Activated naive CD4-positive, alpha-beta T cell treated with anti-CD3 and anti-CD28 coated beads, Interleukin-2, amount 50 U/mL, for 72 hours (primary cell): ENCODE results near the gene KLF18. TPM values are rescaled to one million over a fixed set of nuclear protein-coding genes. Genes with fewer than 3 reads are reported as not detected.

Source experiments
- ATAC-seq, 2 donors: fragments of 150-1000 bp; cut with Tn5 transposase; 2 replicates each; pipeline ENCODE4 v1.10.0; 2021; ENCODE audit warnings: mild to moderate bottlenecking in 2 of 2, moderate library complexity in 2 of 2
- DNase-seq, 2 donors: peaks; one replicate each; pipeline ENCODE4 v3.0.0; 2021 to 2022; ENCODE audit warnings: low spot score in 2 of 2
- H3K27ac Mint-ChIP-seq, 2 donors: one replicate each; pipeline ENCODE4 v1.8.0; 2022; ENCODE audit warnings: mild to moderate bottlenecking in 2 of 2, mixed read lengths in 2 of 2
- H3K36me3 Mint-ChIP-seq, 2 donors: one replicate each; pipeline ENCODE4 v1.8.0; 2022; ENCODE audit warnings: mixed read lengths in 2 of 2
- H3K9me3 Mint-ChIP-seq, 2 donors: one replicate each; pipeline ENCODE4 v1.8.0; 2022; ENCODE audit warnings: mixed read lengths in 2 of 2
- total RNA-seq, 2 donors: library from RNA; stranded (reverse); gene quantifications; one replicate each; pipeline ENCODE4 v1.2.3, GENCODE V29; 2022

The KLF18 gene
- total RNA-seq, 2 donors from 2014 or later, result not detected

DNA sequence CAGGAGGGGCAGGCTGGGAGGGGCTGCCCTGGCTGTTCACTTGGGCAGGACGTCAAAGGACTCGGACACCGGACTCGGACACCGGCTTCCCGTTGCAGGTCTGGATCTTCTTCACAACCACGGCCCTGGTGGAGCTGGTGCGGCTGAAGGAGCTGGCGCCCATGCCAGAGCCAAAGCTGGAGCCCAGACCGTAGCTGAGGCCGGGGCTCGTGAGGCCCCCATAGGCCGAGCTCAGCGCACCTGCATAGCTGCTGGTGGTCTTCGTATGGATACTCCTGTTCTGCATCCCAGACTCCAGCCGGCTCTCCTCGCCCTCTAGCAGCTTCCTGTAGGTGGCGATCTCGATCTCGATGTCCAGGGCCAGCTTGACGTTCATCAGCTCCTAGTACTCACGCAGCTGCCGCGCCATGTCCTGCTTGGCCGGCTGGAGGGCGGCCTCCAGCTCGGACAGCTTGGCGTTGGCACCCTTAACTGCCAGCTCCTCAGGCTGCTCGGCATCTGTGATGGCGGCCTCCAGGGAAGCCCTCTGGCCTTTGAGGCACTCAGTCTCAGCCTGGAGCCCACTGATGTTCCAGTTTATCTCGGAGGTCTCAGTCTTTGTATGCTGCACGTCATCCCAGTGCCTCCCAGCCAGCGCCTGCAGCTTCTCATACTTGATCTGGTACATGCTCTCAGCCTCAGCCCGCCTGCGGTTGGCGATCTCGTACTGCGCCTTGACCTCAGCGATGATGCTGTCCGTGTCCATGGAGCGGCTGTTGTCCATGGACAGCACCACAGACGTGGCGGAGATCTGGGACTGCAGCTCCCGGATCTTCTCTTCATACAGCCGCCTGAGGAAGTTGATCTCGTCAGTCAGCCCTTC is 37.9 kb downstream of the KLF18 start:
- DNase-seq (no peak), ATAC-seq (no peak)
- no peak overlapping the region for H3K27ac Mint-ChIP-seq
- no peaks in the 10 kb centered on the region for H3K36me3 Mint-ChIP-seq
- H3K9me3 Mint-ChIP-seq, result no peaks in the 10 kb centered on the region

DNA sequence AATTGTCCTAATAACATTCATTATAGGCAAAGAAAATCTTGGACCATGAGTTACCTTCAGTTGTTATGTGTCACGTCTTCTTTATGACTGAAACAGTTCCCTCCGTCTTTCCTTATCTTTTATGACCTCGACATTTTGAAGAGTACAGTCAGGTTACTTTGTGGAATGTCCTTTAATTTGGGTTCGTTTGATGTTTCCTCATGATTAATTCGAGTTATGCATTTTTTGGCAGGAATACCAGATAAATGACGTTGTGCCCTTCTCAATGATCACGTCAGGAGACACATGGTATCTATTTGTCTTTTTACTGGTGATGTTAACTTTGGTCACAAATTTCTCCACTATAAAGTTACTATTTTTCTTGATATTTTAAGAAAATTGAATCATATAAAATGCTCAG is 40.1 kb downstream of the KLF18 start:
- ATAC-seq (no peak), DNase-seq (no peak)
- no peak overlapping the region for H3K27ac Mint-ChIP-seq

DNA sequence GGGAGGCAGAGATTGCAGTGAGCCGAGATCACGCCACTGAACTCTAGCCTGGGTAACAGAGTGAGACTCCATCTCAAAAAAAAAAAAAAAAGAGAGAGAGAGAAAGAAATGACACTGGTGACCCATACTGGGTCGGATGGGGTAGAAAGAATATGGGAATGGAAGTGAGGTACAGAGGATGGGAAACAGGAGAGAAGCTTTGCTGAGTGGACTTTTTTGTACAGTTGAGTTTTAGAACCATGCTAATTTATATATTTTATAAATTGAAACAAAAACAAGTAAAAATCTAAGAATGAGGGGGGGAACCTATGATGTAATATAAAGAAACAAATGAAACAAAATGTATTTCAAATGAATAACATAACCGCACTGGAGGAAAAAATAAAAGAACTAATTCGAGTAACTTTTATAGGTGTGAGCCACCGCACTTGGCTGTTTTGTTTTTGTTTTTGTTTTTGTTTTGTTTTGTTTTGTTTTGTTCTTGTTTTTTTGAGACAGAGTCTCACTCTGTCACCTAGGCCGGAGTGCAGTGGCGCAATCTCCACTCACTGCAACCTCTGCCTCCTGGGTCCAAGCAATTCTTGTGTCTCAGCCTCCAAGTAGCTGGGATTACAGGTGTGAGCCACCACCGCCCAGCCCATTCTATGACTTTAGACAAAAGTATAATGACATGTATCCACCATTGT is 41.1 kb downstream of the KLF18 start:
- H3K9me3 Mint-ChIP-seq, result peaks cover 0 to 5% of the 10 kb centered on the region in 2 donors
- H3K36me3 Mint-ChIP-seq, result no peaks in the 10 kb centered on the region
- H3K27ac Mint-ChIP-seq, result no peak overlapping the region

More for the DNA sequence above, 40.1 kb downstream of the KLF18 start:
- H3K36me3 Mint-ChIP-seq, result no peaks in the 10 kb centered on the region
- H3K9me3 Mint-ChIP-seq, result peaks cover 0 to 5% of the 10 kb centered on the region in 2 donors

DNA sequence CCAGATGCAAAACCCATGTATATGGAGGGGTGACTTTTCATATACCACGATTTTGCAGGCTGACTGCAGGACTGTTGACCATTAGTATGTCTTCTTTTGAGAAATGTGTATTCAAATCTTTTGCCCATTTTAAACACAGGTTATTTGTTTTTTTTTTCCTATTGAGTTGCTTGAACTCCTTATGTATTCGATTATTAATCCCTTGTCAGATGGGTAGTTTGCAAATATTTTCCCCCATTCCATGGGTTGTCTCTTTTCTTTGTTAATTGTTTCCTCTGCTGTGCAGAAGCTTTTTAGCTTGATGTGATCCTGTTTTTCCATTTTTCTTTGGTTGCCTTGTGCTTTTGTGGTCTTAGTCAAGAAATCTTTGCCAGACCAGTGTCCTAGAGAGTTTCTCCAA is 47.4 kb downstream of the KLF18 start:
- Mint-ChIP-seq H3K36me3 (no peaks in the 10 kb centered on the region), H3K9me3 (peaks cover 0 to 5% of the 10 kb centered on the region in 2 donors), H3K27ac (no peak overlapping the region)
- DNase-seq (no peak), ATAC-seq (no peak)

More for the DNA sequence above, 41.1 kb downstream of the KLF18 start:
- ATAC-seq (no peak), DNase-seq (no peak)

DNA sequence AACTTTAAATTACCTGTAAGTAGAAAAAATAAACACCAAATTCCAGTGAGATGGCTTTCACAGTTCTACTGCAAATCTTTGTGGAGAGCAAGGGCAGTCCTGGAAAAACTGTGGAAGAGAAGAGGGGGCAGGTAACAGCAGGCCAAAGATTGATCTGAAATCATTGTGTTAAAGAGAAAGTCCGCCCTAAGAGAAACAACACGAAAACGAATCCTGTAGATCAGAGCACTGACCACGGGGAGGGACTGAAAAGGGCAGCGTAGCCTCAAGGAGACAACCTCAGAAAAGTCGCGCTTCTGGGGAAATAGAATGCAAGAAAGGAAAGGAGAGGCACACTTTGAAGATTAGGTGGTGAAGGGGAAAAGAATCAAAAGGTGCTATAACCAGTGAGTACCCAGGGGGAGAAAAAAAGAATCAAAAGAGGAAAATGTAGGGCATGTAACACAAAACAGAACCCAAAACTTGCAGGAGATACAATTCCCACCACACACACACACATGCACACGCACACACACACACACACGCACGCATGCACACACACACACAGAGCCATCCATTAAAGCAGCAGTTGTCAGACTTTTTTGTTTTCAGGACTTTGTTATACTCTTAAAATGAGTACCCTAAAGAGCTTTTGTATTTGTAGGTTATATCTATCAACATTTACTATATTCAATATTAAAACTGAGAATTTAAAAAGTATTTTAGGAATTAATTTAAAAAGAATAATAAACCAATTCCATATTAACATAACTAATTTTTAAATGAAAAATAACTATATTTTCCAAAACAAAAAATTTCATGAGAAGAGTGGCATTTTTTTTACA is 50.8 kb downstream of the KLF18 start:
- Mint-ChIP-seq H3K9me3 (no peaks in the 10 kb centered on the region), H3K27ac (no peak overlapping the region)
- no peak for ATAC-seq

DNA sequence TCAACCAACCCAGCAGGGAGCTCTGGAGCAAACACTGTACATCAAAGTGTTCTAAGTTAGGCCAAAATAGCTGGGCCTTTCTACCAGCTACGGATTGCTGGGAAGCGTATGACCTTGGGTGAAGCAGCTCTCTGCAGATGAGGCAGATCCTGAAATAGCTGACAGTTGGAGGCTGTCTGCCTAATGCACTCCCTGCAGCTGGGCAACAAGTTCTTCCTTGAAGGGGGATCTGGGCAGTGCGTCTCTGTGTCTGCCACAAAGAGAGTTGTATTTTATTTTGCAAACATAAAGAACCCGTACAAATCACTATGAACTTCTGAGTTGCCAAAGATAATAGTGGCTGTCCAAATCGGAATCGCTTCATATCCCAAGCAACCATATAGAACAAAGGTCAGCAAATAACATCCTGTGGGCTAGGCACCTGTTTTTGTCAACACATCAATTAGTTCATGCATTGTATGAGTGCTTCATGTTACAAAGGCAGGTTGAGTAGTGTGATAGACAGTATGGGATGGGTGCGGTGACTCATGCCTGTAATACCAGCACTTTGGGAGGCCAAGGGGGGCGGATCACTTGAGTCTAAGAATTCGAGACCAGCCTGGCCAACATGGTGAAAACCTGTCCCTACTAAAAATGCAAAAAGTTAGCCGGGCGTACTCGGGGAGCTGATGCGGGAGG is 51.9 kb downstream of the KLF18 start:
- no peak for DNase-seq
- Mint-ChIP-seq H3K9me3 (no peaks in the 10 kb centered on the region), H3K36me3 (no peaks in the 10 kb centered on the region), H3K27ac (no peak overlapping the region)
- ATAC-seq, result no peak

More for the DNA sequence above, 50.8 kb downstream of the KLF18 start:
- H3K36me3 Mint-ChIP-seq, result no peaks in the 10 kb centered on the region
- no peak for DNase-seq

Other genes starting within 250 kb of the KLF18 start
- gene ARTN, start 207.8 kb downstream of the KLF18 start, total RNA-seq, result under 1 TPM in 1 of 2 donors, not detected in 1; 0.25 TPM
- 10 to 100 TPM; 16.0 to 16.6 TPM for gene IPO13, start 194.7 kb downstream of the KLF18 start, total RNA-seq
- 10 to 100 TPM; 30.8 to 31.1 TPM for gene DPH2, start 171.6 kb downstream of the KLF18 start, total RNA-seq
- 10 to 100 TPM; 86.5 to 89.1 TPM for gene ATP6V0B, start 166.7 kb downstream of the KLF18 start, total RNA-seq
- gene B4GALT2, start 162.4 kb downstream of the KLF18 start, total RNA-seq, result 10 to 100 TPM; 11.3 to 24.8 TPM
- 1 to 10 TPM; 1.4 to 1.8 TPM for gene CCDC24, start 150.0 kb downstream of the KLF18 start, total RNA-seq
- 1 to 10 TPM; 5.1 to 6.2 TPM for gene SLC6A9, start 110.2 kb downstream of the KLF18 start, total RNA-seq
- gene KLF17, start 22.8 kb downstream of the KLF18 start, total RNA-seq, result not detected
- gene DMAP1, start 71.8 kb upstream of the KLF18 start, total RNA-seq, result 10 to 100 TPM; 46.2 to 60.9 TPM
- 10 to 100 TPM; 26.3 to 58.8 TPM for gene ERI3, start 213.6 kb upstream of the KLF18 start, total RNA-seq